Inflammatory macrophage treated with lipopolysaccharide for 1 hour (primary cell): Measurements from ENCODE around the gene FBL.
"Not testable (repeated sequence)": the region's sequence is repeated elsewhere in the genome, so short reads cannot be mapped to it uniquely, and the experiment has no call there.

Experiments
- DNase-seq, 2 donors: peaks; one replicate each; pipeline ENCODE4 v3.0.0-alpha.2; 2020 to 2022

FBL gene

GRCh38 chr19:39875401-39875864, 29.3 kb upstream of the FBL start:
- DNase-seq: not testable (repeated sequence)

DNA sequence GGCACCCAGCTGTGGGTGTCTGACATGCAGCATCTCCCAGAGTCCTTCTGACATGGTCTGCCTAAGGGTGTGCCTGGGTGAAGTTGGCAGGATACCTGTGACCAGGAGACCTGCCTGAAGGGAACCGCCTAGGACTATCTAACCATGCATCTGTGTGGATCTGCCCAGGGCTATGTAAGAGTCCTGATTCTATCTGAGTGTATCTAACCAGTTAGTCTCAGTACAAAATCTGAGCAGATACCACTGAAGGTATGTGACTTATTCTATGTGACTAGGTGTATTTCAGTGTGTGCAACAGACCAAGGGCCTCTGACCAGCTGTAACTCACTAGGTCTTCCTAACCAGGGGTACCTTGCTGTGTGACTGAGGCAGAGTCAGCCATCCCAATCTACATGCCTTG, 28.2 kb upstream of the FBL start:
- DNase-seq: no peak

GRCh38 chr19:39873385-39873784, 27.2 kb upstream of the FBL start:
- no peak for DNase-seq

- no peak for DNase-seq
Observed at GRCh38 chr19:39871886-39872866, 26.0 kb upstream of the FBL start.

DNA sequence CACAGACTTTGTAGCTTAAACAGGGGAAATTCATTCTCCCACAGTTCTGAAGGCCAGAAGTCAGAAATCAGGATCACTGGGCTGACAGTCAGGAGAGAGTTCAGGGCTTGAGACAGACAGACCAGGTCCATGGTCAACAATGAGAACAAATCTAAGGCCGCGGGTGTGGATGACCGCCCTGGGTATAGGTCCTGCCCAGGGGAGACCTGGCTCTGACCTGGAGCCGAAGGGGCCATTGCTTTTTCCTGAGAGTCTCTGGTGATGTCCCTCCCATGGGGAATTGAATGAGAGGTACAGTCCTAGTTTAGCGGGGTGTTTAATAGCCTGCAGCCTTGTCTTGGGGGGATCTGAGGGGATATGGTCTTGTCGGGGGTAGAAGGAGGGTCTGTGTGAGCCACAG, 25.2 kb upstream of the FBL start:
- DNase-seq: no peak

GRCh38 chr19:39870171-39870971, 24.2 kb upstream of the FBL start:
- no peak for DNase-seq

DNA sequence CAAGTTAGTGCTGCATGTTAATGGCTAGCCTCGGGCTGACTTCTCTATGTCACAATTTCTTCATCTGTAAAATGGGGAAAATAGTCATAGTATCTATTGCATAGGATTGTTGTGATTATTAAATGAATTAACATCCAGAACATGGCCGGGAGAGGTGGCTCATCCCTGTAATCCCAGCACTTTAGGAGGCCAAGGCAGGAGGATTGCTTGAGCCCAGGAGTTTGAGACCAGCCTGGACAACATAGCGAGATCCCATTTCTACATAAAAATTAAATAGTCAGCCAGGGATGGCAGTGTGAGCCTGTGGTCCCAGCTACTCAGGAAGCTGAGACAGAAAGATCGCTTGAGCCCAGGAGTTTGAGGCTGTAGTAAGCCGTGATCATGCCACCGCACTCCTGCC, 21.8 kb upstream of the FBL start:
- DNase-seq: no peak

DNA sequence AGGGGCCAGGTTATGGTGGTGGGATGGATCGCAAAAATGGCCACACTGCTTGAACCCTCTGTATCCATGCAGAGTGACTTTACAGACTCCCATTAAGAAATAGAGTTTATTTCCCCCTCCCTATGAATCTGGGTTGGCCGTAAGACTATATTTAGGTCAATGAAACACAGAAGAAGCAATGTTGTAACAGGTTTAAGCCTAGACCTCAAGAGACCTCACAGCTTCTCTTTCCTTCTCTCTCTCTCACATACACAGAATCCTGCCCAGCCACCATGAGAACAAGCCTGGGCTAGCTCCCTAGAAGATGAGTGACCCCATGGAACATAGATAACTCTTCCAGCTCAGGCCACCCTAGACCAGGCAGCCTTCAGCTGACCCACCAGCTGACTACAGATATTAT, 21.0 kb upstream of the FBL start:
- DNase-seq: no peak

- no peak for DNase-seq
Observed at GRCh38 chr19:39865953-39866352, 19.8 kb upstream of the FBL start.

DNA sequence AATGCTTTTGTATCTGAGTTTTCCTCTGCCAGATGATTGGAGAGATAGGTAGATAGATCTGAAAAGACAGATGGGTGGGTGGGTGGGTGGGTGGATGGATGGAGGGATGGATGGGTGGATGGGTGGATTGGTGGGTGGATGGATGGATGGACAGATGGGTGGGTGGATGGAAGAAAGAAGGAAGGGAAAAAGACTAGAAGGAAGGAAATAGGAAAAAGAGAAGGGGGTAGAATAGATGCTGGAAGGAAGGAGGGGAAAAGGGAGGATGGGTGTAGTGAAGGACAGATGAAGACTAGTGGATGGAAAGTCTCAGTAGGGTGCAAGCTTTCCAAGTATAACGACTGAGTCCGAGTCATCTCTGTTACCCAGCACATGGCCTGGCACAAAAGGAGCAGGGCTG, 19.0 kb upstream of the FBL start:
- no peak for DNase-seq

GRCh38 chr19:39864118-39864517, 17.9 kb upstream of the FBL start:
- no peak for DNase-seq

DNA sequence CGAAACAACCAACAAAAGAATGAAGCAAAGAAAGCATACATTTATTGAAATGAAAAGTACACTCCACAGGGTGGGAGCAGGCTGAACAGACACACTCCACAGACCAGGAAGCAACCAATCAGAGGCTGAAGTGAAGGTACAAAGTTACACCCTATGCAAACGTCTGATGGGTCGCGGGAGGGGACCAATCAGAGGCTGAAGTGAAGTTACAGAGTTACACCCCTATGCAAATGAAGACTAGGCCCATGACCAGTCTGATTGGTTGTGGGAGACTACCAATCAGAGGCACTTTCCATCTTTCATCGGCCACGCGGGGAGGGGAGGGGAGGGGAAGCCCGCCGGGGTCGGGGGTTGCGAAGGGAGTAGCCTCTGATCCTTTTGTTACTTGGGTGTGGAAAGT, 12.4 kb upstream of the FBL start:
- no peak for DNase-seq

DNA sequence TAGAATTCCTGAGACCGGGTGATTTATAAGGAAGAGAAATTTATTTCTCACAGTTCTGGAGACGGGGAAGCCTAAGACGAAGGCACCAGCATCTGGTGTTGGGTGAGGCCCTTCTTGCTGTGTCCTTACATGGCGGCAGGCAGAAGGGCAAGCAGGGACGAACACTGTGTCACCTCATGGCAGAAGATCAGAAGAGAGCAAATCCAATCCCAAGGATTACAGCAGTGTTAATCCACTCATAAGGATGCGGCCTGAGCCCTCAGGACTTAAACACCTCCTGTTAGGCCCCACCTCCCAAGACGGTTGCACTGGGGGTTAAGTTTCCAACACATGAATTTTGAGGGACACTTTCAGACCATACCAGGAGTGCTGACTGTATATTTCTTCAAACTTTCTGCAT, 6.7 kb upstream of the FBL start:
- no peak for DNase-seq

DNA sequence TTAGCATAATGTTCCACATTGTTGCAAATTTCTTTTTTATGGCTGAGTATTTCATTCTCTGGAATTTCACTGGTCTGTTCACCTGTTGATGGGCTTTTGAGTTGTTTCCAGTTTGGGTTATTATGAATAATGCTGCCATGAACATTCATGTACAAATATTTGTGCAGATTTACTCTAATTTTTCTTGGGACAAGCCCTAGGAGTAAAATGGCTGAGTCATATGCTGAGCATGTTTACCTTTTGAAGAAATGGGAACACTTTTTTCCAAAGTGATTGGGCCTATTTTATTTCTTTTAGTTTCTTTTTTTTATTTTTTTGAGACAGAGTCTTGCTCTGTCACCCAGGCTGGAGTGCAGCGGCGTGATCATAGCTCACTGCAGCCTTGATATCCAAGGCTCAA, 4.7 kb upstream of the FBL start:
- DNase-seq: no peak

DNA sequence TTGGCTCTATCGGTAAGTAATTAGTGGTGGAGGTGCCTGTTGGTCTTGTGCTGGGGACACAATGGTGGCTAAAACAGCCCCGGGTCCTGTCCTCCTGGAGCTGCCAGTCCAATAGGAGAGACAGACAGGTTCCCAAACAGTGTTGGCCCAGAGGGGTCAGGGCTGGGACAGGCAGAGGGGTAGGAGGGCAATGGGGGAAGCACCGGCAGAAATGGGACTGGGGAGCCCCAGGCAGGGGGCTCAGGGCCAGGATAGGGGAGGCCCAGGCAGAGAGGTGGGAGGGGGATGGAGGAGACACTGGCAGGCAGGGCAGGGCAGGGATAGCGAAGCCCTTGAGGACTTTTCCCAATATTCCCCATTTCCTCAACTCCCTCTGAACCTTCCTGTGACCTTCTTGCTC, 2.2 kb upstream of the FBL start:
- DNase-seq: no peak

DNA sequence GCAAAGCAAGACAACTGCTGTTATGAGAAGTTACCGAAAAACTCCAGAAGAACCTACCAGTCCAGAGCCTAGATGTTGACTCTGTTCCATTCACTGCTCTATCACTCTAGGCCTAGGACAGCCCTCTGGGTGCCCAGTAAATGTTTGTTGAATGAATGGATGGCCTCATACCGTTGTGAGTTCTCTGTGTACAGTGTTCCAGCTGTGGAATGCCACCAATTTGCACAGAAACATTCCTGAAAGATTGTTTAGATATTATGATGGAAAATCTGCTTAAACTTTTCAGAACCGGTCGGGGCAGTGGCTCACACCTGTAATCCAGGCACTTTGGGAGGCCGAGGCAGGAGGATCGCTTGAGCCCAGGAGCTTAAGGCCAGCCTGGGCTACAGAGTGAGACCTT, 1.3 kb upstream of the FBL start:
- DNase-seq: no peak

DNA sequence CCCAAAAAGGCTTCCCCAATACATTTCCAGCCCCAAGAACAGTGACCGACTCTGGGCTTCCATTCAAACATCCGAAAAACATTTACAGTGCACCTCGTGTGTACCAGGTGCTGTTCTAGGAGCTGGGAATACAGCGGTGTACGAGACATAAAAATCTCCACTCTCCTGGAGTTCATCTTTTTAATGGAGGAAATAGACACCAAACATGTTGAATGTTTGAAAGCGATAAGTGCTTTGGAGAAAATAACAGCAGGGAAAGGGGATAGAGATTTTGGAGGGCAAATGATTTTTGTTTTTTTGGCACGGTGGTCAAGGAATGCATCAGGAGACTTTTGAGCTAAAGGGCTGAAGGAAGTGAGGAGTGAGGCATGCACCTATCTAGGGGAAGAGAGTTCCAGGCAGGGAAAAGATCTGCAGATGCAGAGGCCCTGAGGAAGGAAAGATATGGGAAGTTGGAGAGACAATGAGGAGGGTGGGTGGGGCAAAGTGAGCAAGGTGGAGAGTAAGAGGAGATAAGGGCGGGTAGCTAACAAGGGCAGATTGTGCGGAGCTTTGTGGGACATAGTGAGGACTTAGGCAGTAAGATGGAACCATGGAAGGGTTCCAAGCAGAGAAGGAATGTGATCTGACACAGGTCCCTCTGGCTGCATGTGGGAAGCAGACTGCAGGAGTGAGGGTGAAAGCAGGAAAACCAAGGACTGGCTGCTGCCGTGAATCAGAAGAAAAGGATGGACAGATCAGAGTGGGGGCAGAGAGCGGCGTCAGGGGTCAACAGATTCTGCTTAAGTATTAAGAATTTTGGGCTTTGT, 703 bp upstream of the FBL start:
- no peak for DNase-seq

- DNase-seq: no peak
Observed at GRCh38 chr19:39845584-39845932, 621 bp downstream of the FBL start.

DNA sequence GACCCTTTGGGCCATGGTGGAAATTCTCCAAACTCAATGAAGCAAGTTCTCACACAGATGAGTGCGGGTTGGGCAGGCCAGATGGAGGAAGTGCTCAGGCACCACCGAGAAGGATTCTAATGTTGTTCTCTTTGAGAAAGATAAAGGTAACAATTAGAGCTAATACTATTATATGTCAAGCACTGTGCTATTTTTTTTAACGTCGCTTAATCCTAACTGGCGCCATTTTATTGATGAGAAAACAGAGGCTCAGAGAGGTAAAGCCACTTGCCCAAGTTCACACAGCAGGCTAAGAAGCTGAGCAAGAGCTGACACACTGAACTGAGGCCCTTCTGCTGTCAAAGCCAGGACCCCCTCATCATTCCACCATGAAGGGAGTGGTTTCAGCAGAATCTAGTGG, 1.0 kb downstream of the FBL start:
- DNase-seq: no peak

DNA sequence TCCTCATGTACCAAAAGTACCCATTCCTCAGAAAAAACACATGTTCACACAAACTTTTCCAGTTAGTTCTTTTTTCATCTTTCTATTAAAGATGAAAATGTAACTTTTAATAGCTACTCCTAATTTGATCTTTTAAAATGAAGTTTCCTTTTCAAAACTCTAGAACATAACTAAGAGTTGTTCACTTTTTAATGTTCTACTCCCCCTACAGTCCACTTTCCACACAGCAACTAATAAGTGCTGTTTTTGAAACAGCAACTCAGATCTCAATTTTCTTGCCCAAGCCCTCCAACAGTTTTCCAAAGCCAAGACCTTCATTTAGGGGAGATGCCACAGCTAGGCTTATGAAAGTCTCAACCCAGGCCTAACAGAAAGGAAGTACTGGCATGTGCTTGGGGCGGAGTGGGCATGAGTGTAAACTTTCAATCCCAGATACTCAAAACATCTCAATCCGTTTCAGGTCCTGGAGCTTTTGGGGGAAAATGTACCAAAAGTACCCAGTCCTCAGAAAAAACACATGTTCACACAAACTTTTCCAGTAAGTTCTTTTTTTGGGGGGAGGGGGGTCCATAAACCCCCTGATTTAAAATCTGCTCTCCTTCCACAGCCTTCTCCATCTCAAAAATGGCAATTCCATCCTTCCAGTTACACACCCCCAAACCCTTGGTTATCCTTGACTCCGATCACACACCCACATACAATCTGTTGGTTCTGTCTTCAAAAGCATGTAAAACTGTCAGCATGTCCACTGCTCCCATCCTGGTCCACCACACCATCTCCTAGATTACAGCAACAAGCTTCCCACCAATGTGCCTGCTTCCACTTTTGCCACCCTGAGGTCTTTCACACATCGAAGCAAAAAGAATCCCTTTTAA, 2.0 kb downstream of the FBL start:
- peak; percentile 33 to 84 for DNase-seq

DNA sequence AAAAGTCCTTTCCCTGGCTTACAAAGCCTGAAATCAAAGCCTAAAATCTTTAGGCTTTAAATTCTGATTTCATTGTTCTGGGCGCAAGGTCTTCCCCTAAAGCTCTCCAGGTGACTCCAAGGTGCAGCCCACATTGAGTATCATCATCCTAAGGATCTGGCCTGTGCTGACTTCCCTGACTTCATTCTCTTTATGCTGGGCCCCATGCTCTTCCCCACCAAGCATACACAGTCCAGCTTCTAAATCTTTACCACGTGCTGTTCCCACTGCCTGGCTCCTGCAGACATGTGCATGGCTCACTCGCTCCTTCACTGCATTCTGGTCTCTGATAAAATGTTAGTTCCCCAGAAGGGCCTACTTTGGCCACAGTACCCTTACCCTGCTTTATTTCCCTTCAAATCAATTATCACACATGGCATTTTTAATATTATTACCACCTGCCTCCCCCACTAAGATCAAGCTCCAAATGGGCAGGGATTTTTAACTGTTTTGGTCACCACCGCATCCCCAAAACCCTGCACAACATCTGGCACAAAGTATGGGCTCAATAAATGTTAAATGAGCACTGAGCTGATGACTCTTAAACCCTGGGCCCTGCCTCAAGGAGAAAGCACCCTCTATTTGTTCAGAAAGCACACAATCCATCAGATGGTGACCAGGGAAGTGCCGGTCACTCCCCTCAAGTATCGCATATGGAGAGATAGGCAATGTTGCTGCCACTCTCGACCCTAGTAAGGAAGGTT, 3.3 kb downstream of the FBL start:
- no peak for DNase-seq
